ENCODE measurements around the gene LSM3.

The LSM3 gene

GRCh38 chr3:14200841-14201240 lies 22.2 kb downstream of the LSM3 start:
- TF ChIP-seq, protein P1, sequence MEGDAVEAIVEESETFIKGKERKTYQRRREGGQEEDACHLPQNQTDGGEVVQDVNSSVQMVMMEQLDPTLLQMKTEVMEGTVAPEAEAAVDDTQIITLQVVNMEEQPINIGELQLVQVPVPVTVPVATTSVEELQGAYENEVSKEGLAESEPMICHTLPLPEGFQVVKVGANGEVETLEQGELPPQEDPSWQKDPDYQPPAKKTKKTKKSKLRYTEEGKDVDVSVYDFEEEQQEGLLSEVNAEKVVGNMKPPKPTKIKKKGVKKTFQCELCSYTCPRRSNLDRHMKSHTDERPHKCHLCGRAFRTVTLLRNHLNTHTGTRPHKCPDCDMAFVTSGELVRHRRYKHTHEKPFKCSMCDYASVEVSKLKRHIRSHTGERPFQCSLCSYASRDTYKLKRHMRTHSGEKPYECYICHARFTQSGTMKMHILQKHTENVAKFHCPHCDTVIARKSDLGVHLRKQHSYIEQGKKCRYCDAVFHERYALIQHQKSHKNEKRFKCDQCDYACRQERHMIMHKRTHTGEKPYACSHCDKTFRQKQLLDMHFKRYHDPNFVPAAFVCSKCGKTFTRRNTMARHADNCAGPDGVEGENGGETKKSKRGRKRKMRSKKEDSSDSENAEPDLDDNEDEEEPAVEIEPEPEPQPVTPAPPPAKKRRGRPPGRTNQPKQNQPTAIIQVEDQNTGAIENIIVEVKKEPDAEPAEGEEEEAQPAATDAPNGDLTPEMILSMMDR (IDR thresholded peaks at IDR 0.05; ENCODE audit: control insufficient read depth, insufficient read depth, low read depth, low read length, missing control alignments), result no peak
- no peak for DNase-seq (ENCODE audit: low read depth)
- no peak overlapping the region for H3K4me3 ChIP-seq (ENCODE audit: control insufficient read depth, low read depth, low read length)

DNA sequence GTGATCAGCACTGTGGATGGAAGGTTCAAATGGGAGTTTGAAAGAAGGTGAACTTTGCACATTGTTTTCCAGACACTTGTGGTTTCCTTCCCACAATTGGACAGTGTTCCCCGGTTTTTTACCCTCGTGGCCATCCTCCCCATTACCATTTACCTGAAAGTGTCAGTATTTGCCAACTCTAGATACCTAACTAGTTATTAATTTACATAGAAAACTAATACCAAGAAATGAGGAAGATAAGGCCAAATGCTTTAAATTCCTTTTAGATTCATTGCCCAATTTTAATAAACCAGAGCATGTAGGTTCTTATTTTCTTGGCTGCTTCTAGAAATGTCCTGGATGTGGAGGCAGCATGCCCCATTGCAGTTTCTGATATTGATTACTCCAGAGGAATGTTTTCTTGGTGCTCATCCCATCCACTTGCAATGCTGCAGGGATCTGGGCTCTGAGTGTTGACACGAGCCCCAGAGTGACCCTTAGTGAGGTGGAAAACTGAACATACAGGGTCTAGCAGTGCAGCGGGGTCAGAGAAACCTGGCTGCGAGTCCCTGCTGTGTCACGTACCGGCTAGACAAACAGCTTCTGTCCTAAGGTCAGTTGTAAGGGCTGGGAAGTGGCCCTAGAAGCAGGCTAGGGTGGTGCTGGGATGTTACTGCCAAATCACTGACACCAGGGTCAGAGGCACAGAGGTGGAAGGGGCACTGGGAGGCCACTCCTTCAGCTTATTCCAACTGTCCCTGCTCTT lies 23.5 kb downstream of the LSM3 start:
- no peak for DNase-seq (ENCODE audit: low read depth)
- no peak overlapping the region for H3K4me3 ChIP-seq (ENCODE audit: control insufficient read depth, low read depth, low read length)
- TF ChIP-seq, protein P1 (IDR thresholded peaks at IDR 0.05; ENCODE audit: control insufficient read depth, insufficient read depth, low read depth, low read length, missing control alignments), result no peak

DNA sequence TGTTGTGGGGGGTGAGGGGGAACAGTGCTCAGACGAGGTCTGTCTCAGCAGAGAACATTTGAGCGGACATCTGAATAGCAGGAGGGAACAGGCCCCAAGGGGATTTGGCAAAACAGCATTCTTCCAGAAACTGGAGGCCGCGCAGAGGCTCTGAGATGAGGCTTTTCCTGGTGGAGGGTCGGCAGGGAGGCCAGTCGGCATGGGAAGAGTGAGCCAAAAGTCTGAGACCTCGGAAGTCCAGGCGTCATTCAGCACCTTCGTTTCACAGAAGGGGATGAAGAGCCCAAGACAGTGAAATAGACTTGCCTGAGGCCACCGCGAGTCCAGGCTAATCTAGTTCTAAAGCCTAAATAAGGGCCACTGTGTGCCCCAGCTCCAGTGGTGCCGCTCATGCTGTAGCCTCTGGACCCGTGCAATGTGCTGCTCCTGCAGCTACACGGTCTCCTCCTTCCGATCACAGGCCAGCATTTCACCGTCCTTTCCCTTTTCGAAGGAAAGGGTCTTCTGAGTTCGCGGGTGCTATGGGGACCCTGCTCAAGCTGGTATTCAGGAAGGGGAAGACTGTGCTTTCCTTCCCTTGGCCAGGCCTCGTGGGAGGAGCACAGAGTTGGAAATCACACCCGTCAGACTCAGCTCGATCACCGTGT lies 24.4 kb downstream of the LSM3 start:
- DNase-seq (ENCODE audit: low read depth), result no peak
- TF ChIP-seq, protein P1 (IDR thresholded peaks at IDR 0.05; ENCODE audit: control insufficient read depth, insufficient read depth, low read depth, low read length, missing control alignments), result no peak
- H3K4me3 ChIP-seq (ENCODE audit: control insufficient read depth, low read depth, low read length), result no peak overlapping the region

DNA sequence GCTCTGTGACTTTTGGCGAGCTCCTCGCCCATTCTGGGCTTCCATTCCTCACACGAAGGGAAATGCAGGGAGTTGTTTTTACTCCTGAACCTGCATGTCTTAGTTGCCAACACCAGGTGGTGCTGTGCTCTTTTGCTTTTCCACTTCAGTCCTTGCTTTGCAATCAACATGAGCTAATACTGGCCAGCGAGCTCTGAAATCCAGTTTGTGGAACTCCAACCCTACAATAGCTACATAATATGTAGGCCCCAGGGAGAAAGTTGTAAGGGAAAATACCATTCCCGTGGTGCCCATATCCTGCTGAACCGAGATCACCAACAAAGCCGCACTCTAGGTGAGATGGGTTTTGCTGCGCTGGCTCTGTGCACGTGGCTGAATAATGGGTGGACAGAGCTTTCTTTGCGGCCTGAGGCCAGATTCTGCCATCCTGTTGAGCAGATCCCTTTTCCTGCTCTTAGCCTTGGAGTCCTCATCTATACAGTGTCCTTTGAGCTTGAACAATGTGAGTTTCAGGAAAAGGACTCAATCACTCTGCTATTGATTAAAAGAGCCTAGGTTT lies 25.0 kb downstream of the LSM3 start:
- no peak overlapping the region for H3K4me3 ChIP-seq (ENCODE audit: control insufficient read depth, low read depth, low read length)
- DNase-seq (ENCODE audit: low read depth), result peak; percentile 73
- TF ChIP-seq, protein P1 (IDR thresholded peaks at IDR 0.05; ENCODE audit: control insufficient read depth, insufficient read depth, low read depth, low read length, missing control alignments), result peak; percentile 86

GRCh38 chr3:14204515-14205284 lies 26.1 kb downstream of the LSM3 start:
- DNase-seq (ENCODE audit: low read depth), result no peak
- TF ChIP-seq, protein P1 (IDR thresholded peaks at IDR 0.05; ENCODE audit: control insufficient read depth, insufficient read depth, low read depth, low read length, missing control alignments), result no peak
- H3K4me3 ChIP-seq (ENCODE audit: control insufficient read depth, low read depth, low read length), result no peak overlapping the region

DNA sequence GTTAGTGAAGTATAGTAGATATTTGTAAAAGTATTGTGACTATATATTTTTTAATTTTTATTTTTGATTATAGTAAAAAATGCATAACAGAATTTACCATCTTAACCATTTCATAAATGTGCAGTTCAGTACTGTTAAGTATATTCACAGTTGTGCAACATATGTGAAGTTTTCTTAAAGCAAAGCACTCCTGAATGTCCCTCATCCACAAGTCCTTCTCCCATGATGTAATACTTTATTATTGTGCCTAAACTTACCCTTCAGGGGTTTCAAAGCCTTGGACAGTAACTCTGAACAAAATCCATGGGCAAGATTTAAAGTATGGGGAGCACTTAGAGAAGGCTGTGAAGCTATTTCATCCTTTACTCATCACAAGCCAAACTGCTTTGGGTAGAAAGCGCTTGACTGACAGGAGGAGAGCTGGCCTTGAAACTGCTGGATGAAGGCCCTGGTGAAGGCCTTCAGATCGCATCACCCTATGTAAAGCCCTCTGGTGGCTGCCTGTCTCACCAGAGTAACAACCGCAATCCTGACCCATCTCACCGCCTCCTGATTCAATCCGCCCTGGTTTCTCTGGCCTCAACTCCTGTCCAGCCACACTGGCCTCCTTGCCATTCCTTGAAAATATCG lies 28.0 kb downstream of the LSM3 start:
- H3K4me3 ChIP-seq (ENCODE audit: control insufficient read depth, low read depth, low read length), result no peak overlapping the region
- no peak for DNase-seq (ENCODE audit: low read depth)
- TF ChIP-seq, protein P1 (IDR thresholded peaks at IDR 0.05; ENCODE audit: control insufficient read depth, insufficient read depth, low read depth, low read length, missing control alignments), result no peak

Measured in AG09309 (cell line).